HG03439 (cell line): ENCODE results near the gene DLG1.

ENCODE experiments used
- ATAC-seq: cut with Tn5 transposase; IDR thresholded peaks from one replicate; pipeline ENCODE4 v1.9.1; 2021; ENCODE audit warnings: mild to moderate bottlenecking, moderate library complexity; ENCODE audit not compliant: unreplicated experiment

Gene DLG1

DNA sequence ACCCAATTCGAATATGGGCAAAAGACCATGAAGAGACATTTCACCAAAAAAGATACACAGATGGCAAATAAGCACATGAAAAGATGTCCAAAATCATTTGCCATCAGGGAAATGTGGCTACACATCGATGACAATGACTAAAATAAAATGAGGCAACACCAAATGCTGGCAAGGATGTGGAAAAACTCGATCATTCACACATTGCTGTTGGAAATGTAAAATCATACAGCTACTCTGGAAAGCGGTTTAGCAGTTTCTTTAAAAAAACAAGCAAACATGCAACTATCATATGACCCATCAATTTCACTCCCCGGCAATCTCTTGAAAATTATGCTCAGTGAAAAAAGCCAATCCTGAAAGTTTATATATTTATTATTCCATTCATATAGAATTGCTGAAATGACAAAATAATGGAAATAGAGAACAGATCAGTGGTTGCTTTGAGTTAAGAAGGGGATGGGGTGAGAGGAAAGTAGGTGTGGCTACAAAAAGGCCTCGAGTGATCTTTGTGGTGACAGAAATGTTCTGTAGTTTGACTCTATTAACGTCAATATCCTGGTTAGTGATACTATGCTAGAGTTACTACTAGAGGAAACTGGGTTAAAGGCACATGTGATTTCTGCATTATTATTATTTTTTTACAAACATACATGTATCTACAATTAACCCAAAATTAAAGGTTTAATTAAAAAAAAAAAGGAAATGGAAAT, 45.0 kb downstream of the DLG1 start:
- no peak for ATAC-seq

DNA sequence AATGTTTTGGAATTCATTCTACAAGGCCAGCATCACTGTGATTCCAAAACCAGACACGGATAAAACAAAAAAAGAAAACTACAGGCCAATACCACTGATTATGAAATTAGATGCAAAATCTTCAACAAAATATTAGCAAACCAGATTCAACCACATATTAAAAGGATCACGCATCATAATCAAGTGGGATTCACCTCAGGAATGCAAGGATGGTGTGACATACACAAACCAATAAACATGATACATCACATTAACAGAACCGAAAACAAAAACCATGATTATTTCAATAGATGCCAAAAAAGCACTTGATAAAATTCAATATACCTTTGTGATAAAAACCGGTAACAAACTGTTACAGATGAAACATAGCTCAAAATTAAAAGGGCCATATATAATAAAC, 48.9 kb downstream of the DLG1 start:
- no peak for ATAC-seq

DNA sequence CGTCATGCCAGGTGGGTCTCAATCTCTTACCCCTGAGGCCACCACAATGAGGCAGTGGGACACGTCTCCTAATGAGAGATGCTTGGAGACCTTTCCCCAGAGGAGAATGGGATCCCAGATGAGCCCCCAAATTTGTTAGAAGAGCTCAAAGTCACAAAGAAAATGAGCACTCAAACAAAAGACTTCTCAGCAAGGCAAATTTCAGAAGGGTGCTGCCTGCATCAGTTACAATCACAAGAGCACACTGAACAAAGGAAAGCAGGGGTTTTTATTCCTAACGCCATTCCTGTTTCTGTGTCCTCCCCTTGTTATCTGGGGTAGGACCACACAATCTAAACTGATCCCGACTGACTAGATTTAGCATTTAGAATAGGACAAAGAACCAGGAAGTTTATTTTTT, 50.1 kb downstream of the DLG1 start:
- no peak for ATAC-seq

DNA sequence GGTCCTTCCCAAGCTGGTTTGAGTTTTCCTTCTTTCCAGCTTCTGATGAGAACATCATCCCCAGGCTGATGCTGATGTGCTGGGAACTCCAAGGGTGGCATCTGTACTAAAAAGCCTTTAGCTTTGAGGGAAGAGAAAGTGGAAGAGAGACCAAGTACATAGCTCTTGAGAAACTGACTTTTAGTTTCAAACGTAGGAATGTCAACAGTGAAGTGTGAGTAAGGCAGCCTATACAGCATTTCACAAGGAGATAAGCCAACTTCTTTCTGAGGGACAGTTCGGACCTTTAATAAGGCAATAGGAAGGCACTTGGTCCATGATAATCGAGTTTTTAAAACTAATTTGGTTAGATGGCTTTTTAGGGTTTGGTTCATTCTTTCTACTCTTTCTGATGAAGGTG, 53.7 kb downstream of the DLG1 start:
- no peak for ATAC-seq

- ATAC-seq, result no peak
Observed at GRCh38 chr3:197242784-197243432, 55.5 kb downstream of the DLG1 start.

- no peak for ATAC-seq
Observed at GRCh38 chr3:197241173-197241572, 57.2 kb downstream of the DLG1 start.

DNA sequence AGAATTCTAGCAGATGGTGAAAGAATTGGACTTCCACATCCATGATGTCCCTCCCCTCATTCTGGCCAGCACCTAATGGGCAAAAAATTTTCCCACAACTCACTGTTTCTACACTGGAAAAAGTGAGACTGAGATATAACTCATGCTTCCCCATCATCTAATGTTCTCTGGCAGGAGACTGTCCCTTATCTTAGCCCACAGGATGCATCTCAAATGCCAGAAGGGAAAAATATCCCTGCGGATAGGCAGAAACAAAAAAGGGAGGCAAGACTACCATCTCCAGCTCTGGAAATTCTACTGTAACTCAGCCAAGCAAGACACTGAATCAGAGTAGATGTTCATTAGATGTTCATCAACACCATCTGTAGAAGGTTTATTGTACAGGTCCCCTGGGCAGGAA, 58.6 kb downstream of the DLG1 start:
- ATAC-seq, result no peak

DNA sequence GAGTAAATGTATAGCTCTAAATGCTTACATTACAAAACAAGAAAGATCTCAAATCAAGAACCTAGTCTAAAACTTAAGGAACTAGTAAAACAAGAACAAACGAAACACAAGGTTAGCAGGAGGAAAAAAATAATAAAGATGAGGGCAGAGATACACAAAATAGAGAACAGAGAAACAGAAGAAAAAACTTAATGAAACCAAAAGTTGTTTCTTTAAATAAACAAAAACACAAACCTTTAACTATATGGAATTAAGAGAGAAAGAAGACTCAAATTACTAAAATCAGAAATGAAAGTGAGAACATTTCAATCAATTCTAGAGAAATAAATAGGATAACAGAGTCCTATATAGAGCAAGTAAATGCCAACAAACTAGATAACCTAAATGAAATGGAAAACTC, 59.6 kb downstream of the DLG1 start:
- no peak for ATAC-seq

- no peak for ATAC-seq
Observed at GRCh38 chr3:197237897-197238296, 60.5 kb downstream of the DLG1 start.

GRCh38 chr3:197236362-197236761, 62.0 kb downstream of the DLG1 start:
- no peak for ATAC-seq

DNA sequence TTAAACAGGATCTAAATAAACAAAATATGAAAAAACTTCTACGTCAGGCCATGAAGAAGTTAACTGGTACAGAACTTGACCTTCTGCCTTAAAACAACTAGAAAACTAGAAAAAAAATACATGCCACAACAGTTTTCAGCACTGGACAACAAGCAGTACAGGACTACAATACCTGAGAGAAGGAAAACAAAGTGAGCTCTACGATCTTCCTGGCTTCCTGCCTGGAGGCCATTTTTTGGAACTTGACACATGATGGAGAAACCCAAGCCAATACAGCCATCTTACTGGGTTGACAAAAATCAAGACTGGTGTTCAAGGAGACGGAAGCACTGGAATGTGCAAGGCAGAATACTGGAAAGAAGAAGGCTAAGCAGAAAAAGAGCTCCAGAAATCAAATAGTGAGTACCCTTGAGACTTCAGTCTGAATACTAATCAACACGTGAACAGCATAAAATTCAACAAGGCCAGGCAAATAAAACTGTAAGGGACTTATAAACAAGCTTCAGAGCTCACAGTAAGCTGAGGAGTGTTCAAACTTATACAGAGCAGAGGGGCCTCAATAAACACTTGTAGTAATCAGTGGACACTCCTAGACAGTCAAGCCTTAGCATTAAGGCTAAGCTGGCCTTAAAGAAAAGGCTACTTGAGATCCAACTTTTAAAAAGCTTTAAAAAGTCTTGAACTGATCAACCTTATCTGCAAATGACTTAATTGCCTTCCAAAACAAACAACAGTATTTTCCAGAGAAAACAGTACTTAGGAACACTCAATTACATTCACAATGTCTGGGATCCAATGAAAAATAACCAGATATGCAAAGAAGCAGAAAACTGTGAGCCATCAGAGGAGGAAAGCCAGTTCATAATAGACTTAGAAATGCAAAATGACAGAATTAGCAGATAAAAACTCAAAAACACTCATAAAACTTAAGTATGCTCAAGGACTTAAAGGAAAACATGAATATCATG, 63.2 kb downstream of the DLG1 start:
- ATAC-seq, result no peak

- ATAC-seq, result no peak
Observed at GRCh38 chr3:197231321-197231720, 67.1 kb downstream of the DLG1 start.

GRCh38 chr3:197229836-197230235, 68.6 kb downstream of the DLG1 start:
- no peak for ATAC-seq

DNA sequence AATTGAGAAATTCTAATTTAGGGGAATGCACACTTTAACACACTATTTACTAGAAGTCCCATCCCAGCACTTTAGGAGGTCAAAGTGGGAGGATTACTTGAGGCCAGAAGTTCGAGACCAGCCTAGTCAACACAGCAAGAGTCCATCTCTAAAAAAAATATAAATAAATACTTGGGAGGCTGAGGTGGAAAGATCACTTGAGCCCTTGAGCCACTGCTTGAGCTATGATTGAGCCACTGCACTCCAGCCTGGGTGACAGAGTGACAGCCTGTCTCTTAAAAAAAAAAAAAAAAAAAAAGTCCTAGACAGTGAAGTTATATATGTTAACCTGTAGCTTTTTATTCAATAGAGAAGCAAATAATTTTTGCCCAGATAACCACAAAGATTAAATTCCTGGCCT, 69.2 kb downstream of the DLG1 start:
- ATAC-seq, result no peak

- ATAC-seq, result no peak
Observed at GRCh38 chr3:197227780-197228574, 70.4 kb downstream of the DLG1 start.

DNA sequence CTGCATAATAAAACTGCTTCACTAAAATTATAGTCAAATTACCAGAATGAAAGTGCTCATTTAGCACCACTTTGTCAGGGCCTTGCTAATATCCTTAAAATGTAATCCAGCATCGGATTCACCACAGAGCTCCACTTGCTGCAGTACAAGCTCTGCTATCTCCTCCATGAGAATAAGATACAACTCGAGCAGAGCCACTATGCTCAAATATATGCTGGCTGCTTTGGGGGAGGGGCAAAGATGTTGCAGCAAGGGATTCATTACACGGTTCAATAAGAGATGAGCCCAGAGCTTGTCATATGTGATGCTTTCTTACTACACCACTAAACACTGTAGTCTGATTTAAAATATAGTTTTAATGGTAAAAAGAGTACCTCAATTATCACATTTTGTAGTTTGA, 72.2 kb downstream of the DLG1 start:
- ATAC-seq, result no peak

DNA sequence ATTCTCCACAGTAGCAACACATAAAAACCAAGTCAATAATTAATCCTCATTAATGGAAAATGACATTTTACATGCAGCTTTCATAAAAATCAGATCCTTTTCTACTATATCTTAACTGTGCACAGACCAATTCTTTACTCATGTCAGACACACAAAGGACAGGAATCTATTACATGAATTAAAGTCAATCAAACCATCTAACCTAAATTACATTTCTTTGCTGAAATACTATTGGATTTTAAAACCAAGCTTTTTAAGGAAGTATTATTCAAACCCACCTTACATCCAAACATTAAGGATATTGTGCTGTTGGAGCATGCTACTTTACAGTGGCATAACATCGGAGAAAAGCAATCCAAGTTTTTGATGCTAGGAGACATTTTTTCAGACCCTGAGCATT, 72.8 kb downstream of the DLG1 start:
- no peak for ATAC-seq

- no peak for ATAC-seq
Observed at GRCh38 chr3:197224034-197224444, 74.4 kb downstream of the DLG1 start.

GRCh38 chr3:197222937-197223370, 75.5 kb downstream of the DLG1 start:
- no peak for ATAC-seq

GRCh38 chr3:197219619-197220018, 78.8 kb downstream of the DLG1 start:
- no peak for ATAC-seq

DNA sequence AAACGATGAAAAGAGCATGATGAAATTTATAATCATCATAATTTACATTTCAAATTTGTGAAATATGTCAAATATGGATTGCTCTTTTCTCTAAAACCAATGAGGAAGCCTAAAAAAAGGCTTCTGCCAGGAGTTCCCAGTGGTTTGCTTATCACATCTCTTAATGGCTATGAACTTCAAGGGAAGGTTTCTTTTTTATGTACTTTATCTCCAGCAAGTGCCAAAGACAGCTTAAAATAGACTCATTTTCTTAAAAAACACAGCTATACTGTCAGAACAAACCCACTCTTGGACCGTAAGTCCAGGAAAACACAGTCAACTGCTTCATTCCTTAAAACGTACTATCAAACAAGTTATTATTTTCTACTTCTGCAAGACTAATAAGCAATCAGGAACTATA, 80.2 kb downstream of the DLG1 start:
- no peak for ATAC-seq
